Articular chondrocyte of knee joint (primary cell): ENCODE measurements around the gene IHH. TPM values are rescaled to one million over a fixed set of nuclear protein-coding genes. Genes with fewer than 3 reads are reported as not detected.

Source experiments
- small RNA-seq: library from RNA; depleted of rRNA; stranded (forward); fragments of <200 nt; gene quantifications from one replicate; pipeline ENCODE3, GENCODE V24; 2012
- total RNA-seq: library from RNA; depleted of rRNA; stranded (reverse); fragments of >200 nt; gene quantifications from 2 replicates; pipeline ENCODE4 v1.2.3, GENCODE V29; 2012

IHH gene
- not detected in 2 replicates for total RNA-seq

GRCh38 chr2:219060821-219061791, at the start of gene IHH:
Gene IHH, minus strand, starts transcription at chr2:219060921. Its CDS starts 454 bp downstream, at chr2:219060467.

DNA sequence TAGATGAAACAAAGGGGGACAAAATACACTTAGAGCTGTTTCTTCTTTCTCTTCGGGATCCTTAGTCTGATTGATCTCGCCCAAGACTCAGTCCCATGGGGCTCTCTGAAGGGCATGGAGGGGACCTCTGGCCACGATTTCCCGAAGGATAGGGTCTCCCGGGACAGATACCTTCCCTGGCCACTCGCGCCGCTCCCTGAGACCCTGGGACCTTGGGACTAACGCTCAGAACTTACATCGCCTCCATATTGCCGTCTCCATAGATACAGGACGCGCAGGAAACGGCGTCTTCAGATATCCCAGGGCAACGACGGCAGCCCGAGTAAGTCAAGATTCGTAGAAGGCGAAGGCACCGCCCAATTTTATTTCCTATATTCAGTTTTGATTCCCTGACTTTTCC, 19.5 kb downstream of the IHH start, which contains the start of gene CFAP65:
CFAP65 (minus strand) TSS at position 265 of the 400 bp plus-strand sequence. CDS start 2,468 bp downstream, outside the sequence.

Small RNAs within 50 kb of the gene (small RNA-seq; reads per million reads assigned to genes)
- gene MIR3131: not detected
- not detected for gene RN7SL764P

Other genes starting within 250 kb of the IHH start
- 0.11 and 0.39 TPM in 2 replicates for gene PRKAG3, start 229.1 kb downstream of the IHH start, total RNA-seq
- not detected in 2 replicates for gene WNT6, start 201.1 kb downstream of the IHH start, total RNA-seq
- gene WNT10A, start 180.1 kb downstream of the IHH start, total RNA-seq: not detected in 2 replicates
- not detected in 2 replicates for gene CDK5R2, start 101.3 kb downstream of the IHH start, total RNA-seq
- not detected in 2 replicates for gene FEV, start 75.7 kb downstream of the IHH start, total RNA-seq
- 0.54 TPM in 1 of 2 replicates, not detected in the other for gene CRYBA2, start 67.5 kb downstream of the IHH start, total RNA-seq
- 0.22 TPM in 1 of 2 replicates, not detected in the other for gene CFAP65, start 19.4 kb downstream of the IHH start, total RNA-seq
- 19.9 and 27.6 TPM in 2 replicates for gene NHEJ1, start 99.9 kb upstream of the IHH start, total RNA-seq
- 1.8 and 2.2 TPM in 2 replicates for gene SLC23A3, start 109.1 kb upstream of the IHH start, total RNA-seq
- gene CNPPD1, start 116.0 kb upstream of the IHH start, total RNA-seq: 25.9 and 28.0 TPM in 2 replicates
- 86.2 and 87.0 TPM in 2 replicates for gene RETREG2, start 117.4 kb upstream of the IHH start, total RNA-seq
- 16.4 and 22.6 TPM in 2 replicates for gene ZFAND2B, start 145.9 kb upstream of the IHH start, total RNA-seq
- 26.7 and 26.9 TPM in 2 replicates for gene ABCB6, start 158.0 kb upstream of the IHH start, total RNA-seq
- 55.7 and 58.9 TPM in 2 replicates for gene ATG9A, start 168.7 kb upstream of the IHH start, total RNA-seq
- gene ANKZF1, start 168.9 kb upstream of the IHH start, total RNA-seq: 21.5 and 31.2 TPM in 2 replicates
- gene GLB1L, start 184.5 kb upstream of the IHH start, total RNA-seq: 16.5 and 34.4 TPM in 2 replicates
- gene STK16, start 184.6 kb upstream of the IHH start, total RNA-seq: 33.7 and 52.9 TPM in 2 replicates
- gene TUBA4B, start 192.3 kb upstream of the IHH start, total RNA-seq: not detected in 2 replicates
- gene TUBA4A, start 193.0 kb upstream of the IHH start, total RNA-seq: 26.5 and 28.6 TPM in 2 replicates
- gene DNAJB2, start 218.4 kb upstream of the IHH start, total RNA-seq: 36.3 and 50.0 TPM in 2 replicates
- gene PTPRN, start 248.5 kb upstream of the IHH start, total RNA-seq: 0.13 and 0.43 TPM in 2 replicates